HG03571 (cell line): ENCODE data around the gene SSH2.
"Not testable (repeated sequence)": the region's sequence is repeated elsewhere in the genome, so short reads cannot be mapped to it uniquely, and the experiment has no call there.

Source experiments
- ATAC-seq: cut with Tn5 transposase; IDR thresholded peaks from one replicate; pipeline ENCODE4 v1.9.1; 2021; ENCODE audit not compliant: unreplicated experiment

SSH2 gene

GRCh38 chr17:29881256-29881655 is 48.8 kb downstream of the SSH2 start:
- ATAC-seq, result no peak

- ATAC-seq, result no peak
Observed at GRCh38 chr17:29880031-29880430, 50.0 kb downstream of the SSH2 start.

GRCh38 chr17:29874931-29875596 is 55.0 kb downstream of the SSH2 start:
- no peak for ATAC-seq

GRCh38 chr17:29874358-29874757 is 55.7 kb downstream of the SSH2 start:
- not testable (repeated sequence) for ATAC-seq

GRCh38 chr17:29873476-29873875 is 56.6 kb downstream of the SSH2 start:
- no peak for ATAC-seq

GRCh38 chr17:29870836-29871465 is 59.1 kb downstream of the SSH2 start:
- ATAC-seq, result no peak

GRCh38 chr17:29867643-29868181 is 62.3 kb downstream of the SSH2 start:
- ATAC-seq, result no peak

- no peak for ATAC-seq
Observed at GRCh38 chr17:29866746-29867404, 63.2 kb downstream of the SSH2 start.

GRCh38 chr17:29864615-29865014 is 65.4 kb downstream of the SSH2 start:
- ATAC-seq, result no peak

- not testable (repeated sequence) for ATAC-seq
Observed at GRCh38 chr17:29864123-29864522, 65.9 kb downstream of the SSH2 start.

GRCh38 chr17:29862951-29863350 is 67.1 kb downstream of the SSH2 start:
- no peak for ATAC-seq

- no peak for ATAC-seq
Observed at GRCh38 chr17:29862127-29862526, 67.9 kb downstream of the SSH2 start.

GRCh38 chr17:29859445-29859844 is 70.6 kb downstream of the SSH2 start:
- ATAC-seq, result not testable (repeated sequence)

GRCh38 chr17:29857823-29858222 is 72.2 kb downstream of the SSH2 start:
- ATAC-seq, result no peak

- ATAC-seq, result not testable (repeated sequence)
Observed at GRCh38 chr17:29857105-29857504, 72.9 kb downstream of the SSH2 start.

GRCh38 chr17:29855686-29856085 is 74.3 kb downstream of the SSH2 start:
- ATAC-seq, result no peak

- no peak for ATAC-seq
Observed at GRCh38 chr17:29848737-29849136, 81.3 kb downstream of the SSH2 start.

GRCh38 chr17:29847527-29848400 is 82.3 kb downstream of the SSH2 start:
- ATAC-seq, result no peak

GRCh38 chr17:29847118-29847517 is 82.9 kb downstream of the SSH2 start:
- ATAC-seq, result no peak

- ATAC-seq, result no peak
Observed at GRCh38 chr17:29846298-29846697, 83.7 kb downstream of the SSH2 start.
